Activated B cell treated with CpG ODN at 0.5 μM for 24 hours (primary cell): ENCODE results near the gene KANSL3. TPM values are rescaled to one million over a fixed set of nuclear protein-coding genes. Genes with fewer than 3 reads are reported as not detected.

ENCODE experiments used
- ATAC-seq: fragments of 200-7000 bp; cut with Tn5 transposase; one replicate; pipeline ENCODE4 v1.10.0; 2021; ENCODE audit warnings: low read depth, mild to moderate bottlenecking, moderate library complexity
- CTCF ChIA-PET: fragments of 350-600 bp; sonication (Branson Sonifier 250); formaldehyde crosslinking; loops from one replicate; lab custom pipeline; 2021; ENCODE audit warnings: antibody characterized with exemption; lab: Charles Lee
- POLR2A ChIA-PET: fragments of 350-600 bp; sonication (Branson Sonifier 250); formaldehyde crosslinking; loops from one replicate; lab custom pipeline; 2021; ENCODE audit warnings: antibody characterized with exemption; lab: Charles Lee
- DNase-seq: peaks from one replicate; pipeline ENCODE4 v3.0.0; 2022
- H3K27ac Mint-ChIP-seq: one replicate; pipeline ENCODE4 v1.8.0; 2020; ENCODE audit warnings: mixed read lengths
- H3K27me3 Mint-ChIP-seq: one replicate; pipeline ENCODE4 v1.8.0; 2021; ENCODE audit warnings: mixed read lengths
- H3K36me3 Mint-ChIP-seq: one replicate; pipeline ENCODE4 v1.8.0; 2021; ENCODE audit warnings: low read depth, mixed read lengths
- H3K4me1 Mint-ChIP-seq: one replicate; pipeline ENCODE4 v1.8.0; 2021; ENCODE audit warnings: mixed read lengths
- H3K4me3 Mint-ChIP-seq: one replicate; pipeline ENCODE4 v1.8.0; 2020; ENCODE audit warnings: mild to moderate bottlenecking, mixed read lengths
- H3K9me3 Mint-ChIP-seq: one replicate; pipeline ENCODE4 v1.8.0; 2020; ENCODE audit warnings: mixed read lengths
- intact Hi-C: fragments of 100-400 bp; cut with micrococcal nuclease; formaldehyde crosslinking; loops from one replicate; pipeline ENCODE4 v1.15.1; 2024
- total RNA-seq: library from RNA; stranded (reverse); gene quantifications from 2 replicates; pipeline ENCODE4 v1.2.3, GENCODE V29; 2022
- TF ChIP-seq, protein P1 (sequence below): fragments of 200-600 bp; IDR thresholded peaks from one replicate; pipeline ENCODE4 v1.8.0; 2022; ENCODE audit warnings: antibody characterized with exemption, mild to moderate bottlenecking

KANSL3 gene
- total RNA-seq, result 24.6 and 31.4 TPM in 2 replicates

DNA sequence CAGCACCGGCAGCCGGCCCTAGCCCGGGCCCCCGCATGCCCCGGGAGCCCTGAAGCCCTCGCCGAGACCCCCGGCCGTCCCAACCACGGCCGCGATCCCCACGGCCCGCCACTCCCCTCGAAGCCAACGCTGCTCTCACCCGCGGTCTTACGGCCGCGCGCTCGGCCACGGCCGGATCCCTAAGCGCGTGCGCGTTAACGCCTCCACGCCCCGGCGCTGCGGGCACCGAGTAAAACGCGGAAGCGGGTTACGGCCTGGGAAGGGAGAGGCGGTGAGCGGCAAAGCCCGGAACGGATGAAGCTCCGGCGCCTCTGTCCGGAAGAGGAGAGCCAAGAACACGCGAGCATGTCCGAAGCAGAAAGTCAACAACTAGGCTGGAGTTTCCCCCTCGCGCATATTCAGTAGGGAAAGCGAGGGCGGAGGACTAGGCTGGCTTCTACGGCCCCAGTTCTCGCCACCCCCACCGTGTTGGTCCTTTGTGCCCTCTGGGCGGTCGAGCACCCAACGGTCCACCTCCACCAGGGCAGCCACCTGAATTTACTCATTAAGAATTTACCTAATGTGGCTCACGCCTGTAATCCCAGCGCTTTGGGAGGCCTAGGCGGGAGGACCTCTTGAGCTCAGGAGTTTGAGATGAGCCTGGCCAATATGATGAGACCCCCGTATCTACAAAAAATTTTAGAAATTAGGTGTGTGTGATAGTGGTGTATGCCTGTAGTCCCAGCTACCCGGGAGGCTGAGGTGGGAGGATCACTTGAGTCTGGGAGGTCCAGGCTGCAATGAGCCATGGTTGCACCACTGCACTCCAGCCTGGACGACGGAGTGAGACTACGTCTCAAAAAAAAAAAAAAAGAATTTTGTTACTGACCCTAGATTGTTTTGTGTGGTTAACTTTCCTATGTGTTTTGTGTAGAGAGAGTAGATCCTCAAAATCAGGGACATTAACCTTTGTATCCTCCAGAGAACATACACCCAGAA lies at the start of gene KANSL3:
KANSL3 (minus strand) TSS at position 169 of the 978 bp plus-strand sequence. CDS start 1,177 bp downstream, outside the sequence.
- H3K9me3 Mint-ChIP-seq, result no peaks in the 10 kb centered on the region
- H3K27me3 Mint-ChIP-seq, result no peaks in the 10 kb centered on the region

DNA sequence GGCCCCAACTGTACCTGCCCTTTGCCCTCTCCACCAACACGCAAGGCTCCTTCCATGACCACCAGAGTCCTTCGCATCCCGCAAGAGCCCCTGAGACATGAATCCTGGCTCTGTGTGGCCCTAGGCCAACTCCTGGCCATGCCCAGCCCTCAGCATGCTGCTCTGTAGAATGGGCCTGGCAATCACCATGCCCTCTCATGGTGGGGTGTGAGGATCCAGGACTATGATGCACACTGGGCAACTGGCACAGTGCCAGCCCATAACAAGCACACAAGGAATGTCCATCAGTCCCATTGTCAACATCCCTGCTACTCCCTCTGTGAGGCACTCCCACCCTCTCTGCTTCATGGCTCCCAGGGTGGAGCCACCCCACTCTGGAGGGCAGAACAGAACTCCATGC lies 49.2 kb upstream of the KANSL3 start:
- H3K36me3 Mint-ChIP-seq, result no peaks in the 10 kb centered on the region

More for the DNA sequence above, at the start of gene KANSL3:
- POLR2A ChIA-PET, result interaction anchor here (0.5 to 2.1 kb wide), 9 partner anchors 21 to 219 kb away, joined by 3 to 14 read pairs (median 5); partner anchors contain the start of genes ANKRD39, ARID5A, CNNM3 and CNNM4
- H3K4me1 Mint-ChIP-seq, result peaks cover 36% of the 10 kb centered on the region
- CTCF ChIA-PET, result no interaction called here
- H3K4me3 Mint-ChIP-seq, result peak within 1 kb of the TSS; percentile 93
- TF ChIP-seq, protein P1, sequence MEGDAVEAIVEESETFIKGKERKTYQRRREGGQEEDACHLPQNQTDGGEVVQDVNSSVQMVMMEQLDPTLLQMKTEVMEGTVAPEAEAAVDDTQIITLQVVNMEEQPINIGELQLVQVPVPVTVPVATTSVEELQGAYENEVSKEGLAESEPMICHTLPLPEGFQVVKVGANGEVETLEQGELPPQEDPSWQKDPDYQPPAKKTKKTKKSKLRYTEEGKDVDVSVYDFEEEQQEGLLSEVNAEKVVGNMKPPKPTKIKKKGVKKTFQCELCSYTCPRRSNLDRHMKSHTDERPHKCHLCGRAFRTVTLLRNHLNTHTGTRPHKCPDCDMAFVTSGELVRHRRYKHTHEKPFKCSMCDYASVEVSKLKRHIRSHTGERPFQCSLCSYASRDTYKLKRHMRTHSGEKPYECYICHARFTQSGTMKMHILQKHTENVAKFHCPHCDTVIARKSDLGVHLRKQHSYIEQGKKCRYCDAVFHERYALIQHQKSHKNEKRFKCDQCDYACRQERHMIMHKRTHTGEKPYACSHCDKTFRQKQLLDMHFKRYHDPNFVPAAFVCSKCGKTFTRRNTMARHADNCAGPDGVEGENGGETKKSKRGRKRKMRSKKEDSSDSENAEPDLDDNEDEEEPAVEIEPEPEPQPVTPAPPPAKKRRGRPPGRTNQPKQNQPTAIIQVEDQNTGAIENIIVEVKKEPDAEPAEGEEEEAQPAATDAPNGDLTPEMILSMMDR, result no peak
- ATAC-seq (peak; percentile 90), DNase-seq (peak; percentile 94)
- peak within 1 kb of the TSS; percentile 87 for H3K27ac Mint-ChIP-seq
- H3K36me3 Mint-ChIP-seq, result peaks cover 25% of the 10 kb centered on the region
- intact Hi-C loops, result loop anchor here (1.0 to 5.0 kb wide), 7 partner anchors 102 to 1009 kb away; partner anchors contain the start of genes ANKRD36, ANKRD39, CIAO1 and CNNM3

DNA sequence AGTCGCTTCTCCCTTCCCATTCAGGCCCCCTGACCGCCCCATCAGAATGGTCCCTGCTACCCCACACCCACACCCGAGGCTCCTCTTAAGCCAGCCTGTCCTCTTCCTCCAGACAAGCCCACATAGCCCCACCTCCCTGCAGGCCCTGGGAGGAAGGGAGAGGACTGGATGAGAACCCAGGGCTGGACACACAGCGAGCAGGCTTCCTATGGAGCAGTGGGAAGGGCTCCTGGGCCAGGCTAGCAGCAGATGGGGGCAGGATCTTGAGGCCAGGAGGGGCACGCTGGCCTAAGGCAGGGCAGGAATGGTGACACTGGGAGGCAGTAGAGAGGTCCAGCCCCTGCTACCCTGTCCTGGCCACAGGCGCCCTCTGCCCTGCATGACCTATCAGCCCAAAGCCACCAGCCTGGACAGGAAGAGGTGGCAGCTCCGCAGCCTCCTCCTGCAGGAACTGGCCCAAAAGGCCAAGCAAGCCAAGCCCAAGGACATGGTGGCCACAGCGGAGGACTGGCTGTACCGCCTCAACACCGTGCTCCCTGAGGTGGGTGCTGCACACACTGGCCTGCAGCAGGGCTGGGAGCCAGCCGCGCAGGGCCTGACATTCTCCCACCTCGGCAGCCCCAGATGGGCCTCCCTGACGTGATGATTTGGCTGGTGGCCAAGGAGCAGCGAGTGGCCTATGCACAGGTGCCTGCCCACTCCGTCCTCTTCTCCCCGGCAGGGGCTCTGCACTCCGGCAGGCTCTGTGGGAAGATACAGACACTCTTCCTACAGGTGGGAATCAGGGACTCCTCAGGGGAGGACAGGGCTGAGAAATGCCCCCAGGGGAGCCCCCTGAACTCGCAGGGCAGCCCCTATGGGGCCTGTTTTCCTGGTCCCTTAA lies 47.7 kb upstream of the KANSL3 start:
- Mint-ChIP-seq H3K4me1 (no peaks in the 10 kb centered on the region), H3K36me3 (no peaks in the 10 kb centered on the region), H3K27ac (no peak overlapping the region), H3K27me3 (peaks cover 9% of the 10 kb centered on the region), H3K4me3 (no peak overlapping the region), H3K9me3 (no peaks in the 10 kb centered on the region)
- TF ChIP-seq, protein P1, result no peak
- ATAC-seq, result no peak
- no peak for DNase-seq
- CTCF ChIA-PET, result no interaction called here
- POLR2A ChIA-PET, result no interaction called here
- intact Hi-C loops, result no loop called here

More for the DNA sequence above, 49.2 kb upstream of the KANSL3 start:
- Mint-ChIP-seq H3K4me1 (no peaks in the 10 kb centered on the region), H3K9me3 (no peaks in the 10 kb centered on the region), H3K27ac (no peak overlapping the region), H3K4me3 (no peak overlapping the region), H3K27me3 (peaks cover 9% of the 10 kb centered on the region)
- TF ChIP-seq, protein P1, result no peak
- ChIA-PET POLR2A (no interaction called here), CTCF (no interaction called here)
- DNase-seq, result no peak
- no peak for ATAC-seq
- intact Hi-C loops, result no loop called here

DNA sequence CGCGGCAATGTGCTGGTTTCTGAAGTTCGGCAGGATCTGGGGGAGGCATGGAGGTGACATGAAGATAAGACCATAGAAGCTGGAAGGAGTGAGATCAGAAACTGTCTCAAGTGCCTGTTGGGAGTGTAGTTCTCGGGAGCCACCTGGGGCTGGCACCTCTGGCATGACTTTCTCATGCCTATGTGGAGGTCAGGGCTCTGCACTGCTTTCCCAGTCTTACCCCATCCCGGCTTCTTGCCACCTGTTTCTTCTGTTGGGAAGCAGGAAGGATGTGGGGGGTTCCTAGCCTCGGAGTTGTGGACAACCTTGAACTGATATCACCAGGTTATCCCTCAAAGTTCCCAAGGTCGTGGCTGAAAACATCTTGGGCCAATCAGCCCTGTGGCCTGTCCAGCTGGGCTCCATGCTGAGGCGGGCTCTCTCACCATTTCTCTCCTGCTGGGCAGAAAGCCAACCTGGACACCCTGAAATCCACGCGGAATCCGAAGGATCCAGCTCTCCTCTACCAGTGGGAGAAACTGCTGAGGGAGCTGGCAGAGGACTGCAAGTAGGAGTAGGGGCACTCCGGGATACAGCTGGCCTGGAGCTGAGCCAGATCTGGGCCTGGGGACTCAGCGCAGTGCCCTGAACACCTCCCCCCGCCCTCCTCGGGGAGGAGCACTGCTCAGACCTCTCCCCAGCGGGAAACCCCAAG lies 46.9 kb upstream of the KANSL3 start:
- Mint-ChIP-seq H3K9me3 (no peaks in the 10 kb centered on the region), H3K27me3 (peaks cover 9% of the 10 kb centered on the region), H3K27ac (no peak overlapping the region), H3K4me1 (no peaks in the 10 kb centered on the region), H3K4me3 (no peak overlapping the region), H3K36me3 (no peaks in the 10 kb centered on the region)
- no peak for ATAC-seq
- no peak for DNase-seq
- ChIA-PET CTCF (no interaction called here), POLR2A (no interaction called here)
- TF ChIP-seq, protein P1, result no peak
- intact Hi-C loops, result no loop called here
